ENCODE data around the gene FGF8. TPM values are rescaled to one million over a fixed set of nuclear protein-coding genes. Genes with fewer than 3 reads are reported as not detected.

The FGF8 gene
- total RNA-seq, 1 experiment from 2014 or later, result 14.3 TPM

DNA sequence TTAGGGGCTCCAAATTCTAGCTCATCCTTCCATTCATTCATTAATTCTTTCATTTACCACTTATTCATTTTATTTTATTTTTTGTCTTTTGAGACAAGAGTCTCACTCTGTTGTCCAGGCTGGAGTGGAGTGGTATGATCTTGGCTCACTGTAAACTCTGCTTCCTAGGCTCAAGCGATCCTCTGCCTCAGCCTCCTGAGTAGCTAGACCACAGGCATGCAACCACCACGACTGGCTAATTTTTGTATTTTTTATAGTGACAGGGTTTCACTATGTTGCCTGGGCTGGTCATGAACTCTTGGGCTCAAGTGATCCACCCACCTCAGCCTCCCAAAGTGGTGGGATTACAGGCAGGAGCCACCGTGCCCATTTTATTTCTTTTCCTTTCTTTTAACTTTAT, 31.6 kb downstream of the FGF8 start:
- no peak overlapping the region for H2AFZ ChIP-seq (ENCODE audit: low read length)
- peaks cover 2 to 4% of the 10 kb centered on the region in 2 experiments for H3K4me1 Mint-ChIP-seq

More for the DNA sequence above, 31.6 kb downstream of the FGF8 start:
- no peaks in the 10 kb centered on the region for H3K79me1 ChIP-seq (ENCODE audit: insufficient read depth, low read depth, low read length, poor library complexity, severe bottlenecking)
- H3K4ac ChIP-seq (ENCODE audit: low read depth, low read length), result no peak overlapping the region
- no peak overlapping the region for H2BK12ac ChIP-seq (ENCODE audit: insufficient read length, low read depth, low read length)
- no peaks in the 10 kb centered on the region for H3K27me3 ChIP-seq (ENCODE audit: insufficient read depth, low read length)
- H3K9me3 Mint-ChIP-seq, result no peaks in the 10 kb centered on the region
- H4K8ac ChIP-seq (replicated peaks; ENCODE audit: insufficient read length, low read depth, low read length), result no peak overlapping the region
- no peaks in the 10 kb centered on the region for H3K79me2 ChIP-seq (ENCODE audit: insufficient read depth, low read length)
- H3K4me3 Mint-ChIP-seq, result no peak overlapping the region
- H3K27ac ChIP-seq (ENCODE audit: insufficient read length, low read depth, low read length), result no peak overlapping the region
- H3K4me1 ChIP-seq (ENCODE audit: insufficient read depth, low read length), result no peaks in the 10 kb centered on the region
- no peaks in the 10 kb centered on the region for H3K23me2 ChIP-seq (ENCODE audit: insufficient read length, low read depth, low read length, poor library complexity, severe bottlenecking)
- no peaks in the 10 kb centered on the region for H3K9me3 ChIP-seq (ENCODE audit: control insufficient read depth, low read depth, low read length)
- H3K14ac ChIP-seq (ENCODE audit: insufficient read depth, low read length), result no peak overlapping the region
- no peaks in the 10 kb centered on the region for H4K20me1 ChIP-seq (ENCODE audit: control insufficient read depth, insufficient read depth, insufficient read length)
- no peak overlapping the region for H3K23ac ChIP-seq (ENCODE audit: insufficient read length, low read depth, low read length)
- H3K27ac Mint-ChIP-seq, result no peak overlapping the region
- H3K4me2 ChIP-seq (ENCODE audit: insufficient read depth, insufficient read length, low read length), result no peak overlapping the region
- no peak overlapping the region for H2BK15ac ChIP-seq (ENCODE audit: low read depth, low read length)
- no CpG with 5 or more reads among the region's 3 CpGs for WGBS (ENCODE audit: extremely low coverage, insufficient read length, low lambda C conversion rate)
- H2AK5ac ChIP-seq (ENCODE audit: insufficient read length, low read length), result no peak overlapping the region
- no peak overlapping the region for H3K9ac ChIP-seq (ENCODE audit: extremely low read depth, insufficient read length, low read length)
- no peak overlapping the region for H3K18ac ChIP-seq (ENCODE audit: insufficient read length, low read depth, low read length)
- no peak overlapping the region for H4K5ac ChIP-seq (ENCODE audit: insufficient read length, low read depth, low read length)
- H2BK5ac ChIP-seq (ENCODE audit: insufficient read length, low read length), result no peak overlapping the region
- no peak overlapping the region for H3K56ac ChIP-seq (ENCODE audit: insufficient read length, low read depth, low read length)
- no peaks in the 10 kb centered on the region for H3K36me3 Mint-ChIP-seq (ENCODE audit: insufficient read depth in 1 of 3, low read depth in 3 of 3)
- no peak overlapping the region for H3T11ph ChIP-seq (ENCODE audit: low read length)
- DNase-seq, result no peak
- H2BK20ac ChIP-seq (ENCODE audit: low read depth, low read length, poor library complexity, severe bottlenecking), result no peak overlapping the region
- H2BK120ac ChIP-seq (ENCODE audit: low read depth, low read length, poor library complexity, severe bottlenecking), result no peak overlapping the region
- TF ChIP-seq, protein P1, sequence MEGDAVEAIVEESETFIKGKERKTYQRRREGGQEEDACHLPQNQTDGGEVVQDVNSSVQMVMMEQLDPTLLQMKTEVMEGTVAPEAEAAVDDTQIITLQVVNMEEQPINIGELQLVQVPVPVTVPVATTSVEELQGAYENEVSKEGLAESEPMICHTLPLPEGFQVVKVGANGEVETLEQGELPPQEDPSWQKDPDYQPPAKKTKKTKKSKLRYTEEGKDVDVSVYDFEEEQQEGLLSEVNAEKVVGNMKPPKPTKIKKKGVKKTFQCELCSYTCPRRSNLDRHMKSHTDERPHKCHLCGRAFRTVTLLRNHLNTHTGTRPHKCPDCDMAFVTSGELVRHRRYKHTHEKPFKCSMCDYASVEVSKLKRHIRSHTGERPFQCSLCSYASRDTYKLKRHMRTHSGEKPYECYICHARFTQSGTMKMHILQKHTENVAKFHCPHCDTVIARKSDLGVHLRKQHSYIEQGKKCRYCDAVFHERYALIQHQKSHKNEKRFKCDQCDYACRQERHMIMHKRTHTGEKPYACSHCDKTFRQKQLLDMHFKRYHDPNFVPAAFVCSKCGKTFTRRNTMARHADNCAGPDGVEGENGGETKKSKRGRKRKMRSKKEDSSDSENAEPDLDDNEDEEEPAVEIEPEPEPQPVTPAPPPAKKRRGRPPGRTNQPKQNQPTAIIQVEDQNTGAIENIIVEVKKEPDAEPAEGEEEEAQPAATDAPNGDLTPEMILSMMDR (conservative IDR thresholded peaks at IDR 0.05), result no peak
- peaks cover 1% of the 10 kb centered on the region for H3K27me3 Mint-ChIP-seq (ENCODE audit: low read depth)
- no peak overlapping the region for H4K91ac ChIP-seq (ENCODE audit: insufficient read length, low read depth, low read length)
